Ascending aorta (tissue), 2 donors: Measurements from ENCODE around the gene ZNRF3. TPM values are rescaled to one million over a fixed set of nuclear protein-coding genes. Genes with fewer than 3 reads are reported as not detected.

Experiments used
- DNase-seq, 2 donors: peaks; one replicate each; pipeline ENCODE4 v3.0.0-alpha.2; 2019; ENCODE audit warnings: low spot score in 2 of 2
- H3K27ac ChIP-seq, 2 donors: fragments of 200-600 bp; sonication (generic); one replicate each; pipeline ENCODE4 v1.5.1; 2016 to 2017; ENCODE audit warnings: mild to moderate bottlenecking in 1 of 2
- H3K27me3 ChIP-seq: fragments of 200-600 bp; sonication (generic); one replicate; pipeline ENCODE4 v1.5.1; 2017
- H3K36me3 ChIP-seq, 2 donors: fragments of 200-600 bp; sonication (generic); one replicate each; pipeline ENCODE4 v1.5.1; 2016
- H3K4me1 ChIP-seq, 2 donors: fragments of 200-600 bp; sonication (generic); one replicate each; pipeline ENCODE4 v1.5.1; 2016 to 2017; ENCODE audit warnings: mild to moderate bottlenecking in 1 of 2
- H3K4me3 ChIP-seq, 2 donors: fragments of 200-600 bp; sonication (generic); one replicate each; pipeline ENCODE4 v1.5.1; 2016 to 2017; ENCODE audit warnings: mild to moderate bottlenecking in 1 of 2
- H3K9me3 ChIP-seq, 2 donors: fragments of 200-600 bp; sonication (generic); one replicate each; pipeline ENCODE4 v1.5.1; 2016
- intact Hi-C: fragments of 100-400 bp; cut with DNase I; formaldehyde crosslinking; loops from one replicate; pipeline ENCODE4 v1.15.1; 2023
- total RNA-seq: library from RNA; depleted of rRNA; stranded (reverse); fragments of >200 nt; gene quantifications from one replicate; pipeline ENCODE4 v1.1.0, GENCODE V29; 2016
- TF ChIP-seq, protein P1 (sequence below), 3 experiments: fragments of 200-600 bp in 2 of 3; fragments of 450-650 bp in 1 of 3; sonication (generic) in 2 of 3; IDR thresholded peaks; one replicate each; pipeline ENCODE4 v1.5.1; 2016 to 2019; ENCODE audit warnings: antibody characterized with exemption in 3 of 3, mild to moderate bottlenecking in 1 of 3, moderate library complexity in 1 of 3

The ZNRF3 gene
- total RNA-seq, 1 donor from 2014 or later: 49.1 TPM

DNA sequence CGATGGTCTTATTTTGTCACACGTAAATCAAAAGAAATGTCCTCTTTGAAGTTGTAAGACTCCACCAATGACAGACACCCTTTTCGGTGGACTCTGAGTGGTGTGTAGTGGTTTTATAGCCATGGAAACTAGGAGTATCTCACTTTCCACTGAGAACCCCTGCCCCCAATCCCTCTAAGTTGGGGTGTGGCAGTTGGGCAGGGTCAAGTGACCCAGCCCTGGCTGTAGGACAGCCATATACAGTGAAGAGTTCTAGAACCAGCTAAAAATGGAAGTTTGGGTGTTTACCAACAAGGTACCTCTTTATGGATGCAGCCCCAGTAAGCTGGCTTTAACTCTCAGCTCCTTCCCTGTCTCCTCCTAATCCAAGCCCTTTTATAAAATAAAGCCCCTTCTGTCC, 173.1 kb downstream of the ZNRF3 start:
- no peaks in the 10 kb centered on the region for H3K9me3 ChIP-seq
- no peak overlapping the region for H3K27ac ChIP-seq
- TF ChIP-seq, protein P1, sequence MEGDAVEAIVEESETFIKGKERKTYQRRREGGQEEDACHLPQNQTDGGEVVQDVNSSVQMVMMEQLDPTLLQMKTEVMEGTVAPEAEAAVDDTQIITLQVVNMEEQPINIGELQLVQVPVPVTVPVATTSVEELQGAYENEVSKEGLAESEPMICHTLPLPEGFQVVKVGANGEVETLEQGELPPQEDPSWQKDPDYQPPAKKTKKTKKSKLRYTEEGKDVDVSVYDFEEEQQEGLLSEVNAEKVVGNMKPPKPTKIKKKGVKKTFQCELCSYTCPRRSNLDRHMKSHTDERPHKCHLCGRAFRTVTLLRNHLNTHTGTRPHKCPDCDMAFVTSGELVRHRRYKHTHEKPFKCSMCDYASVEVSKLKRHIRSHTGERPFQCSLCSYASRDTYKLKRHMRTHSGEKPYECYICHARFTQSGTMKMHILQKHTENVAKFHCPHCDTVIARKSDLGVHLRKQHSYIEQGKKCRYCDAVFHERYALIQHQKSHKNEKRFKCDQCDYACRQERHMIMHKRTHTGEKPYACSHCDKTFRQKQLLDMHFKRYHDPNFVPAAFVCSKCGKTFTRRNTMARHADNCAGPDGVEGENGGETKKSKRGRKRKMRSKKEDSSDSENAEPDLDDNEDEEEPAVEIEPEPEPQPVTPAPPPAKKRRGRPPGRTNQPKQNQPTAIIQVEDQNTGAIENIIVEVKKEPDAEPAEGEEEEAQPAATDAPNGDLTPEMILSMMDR (IDR thresholded peaks at IDR 0.05): no peak
- H3K27me3 ChIP-seq: no peaks in the 10 kb centered on the region
- no peaks in the 10 kb centered on the region for H3K36me3 ChIP-seq
- DNase-seq: no peak
- no peak overlapping the region for H3K4me3 ChIP-seq
- intact Hi-C loops: no loop called here
- no peaks in the 10 kb centered on the region for H3K4me1 ChIP-seq

DNA sequence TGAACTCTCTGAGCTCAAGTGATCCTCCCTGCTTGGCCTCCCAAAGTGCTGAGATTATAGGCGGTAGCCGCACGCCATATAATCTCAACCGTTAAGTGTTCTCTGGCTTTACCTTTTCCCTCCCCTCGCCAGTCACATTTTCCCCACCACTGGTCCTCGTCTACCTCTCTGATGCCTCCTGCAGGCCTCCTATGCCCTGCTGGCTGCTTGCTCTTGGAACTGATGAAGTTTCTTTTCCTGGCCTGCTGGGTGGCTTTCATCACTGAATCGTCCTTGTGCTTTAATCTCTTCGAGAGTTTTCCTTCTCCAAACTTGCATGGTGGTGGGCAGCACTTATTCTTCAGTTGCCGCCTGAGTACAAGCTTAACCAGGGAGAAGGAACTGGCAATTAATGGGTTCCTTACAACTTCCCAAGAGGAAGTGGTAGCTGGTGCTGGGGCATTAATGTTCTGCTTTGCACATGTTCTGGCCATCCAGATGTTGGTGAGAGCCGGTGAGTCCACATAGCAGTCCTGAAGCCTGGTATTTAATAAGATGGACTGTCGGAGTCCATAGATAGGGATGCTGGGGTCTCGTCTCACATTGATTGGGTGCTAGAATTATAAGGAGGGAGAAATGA, 177.0 kb downstream of the ZNRF3 start:
- H3K4me1 ChIP-seq: no peaks in the 10 kb centered on the region
- intact Hi-C loops: no loop called here
- H3K4me3 ChIP-seq: no peak overlapping the region
- H3K36me3 ChIP-seq: no peaks in the 10 kb centered on the region
- H3K9me3 ChIP-seq: no peaks in the 10 kb centered on the region
- TF ChIP-seq, protein P1 (IDR thresholded peaks at IDR 0.05): no peak
- H3K27ac ChIP-seq: no peak overlapping the region
- no peak for DNase-seq
- H3K27me3 ChIP-seq: no peaks in the 10 kb centered on the region

DNA sequence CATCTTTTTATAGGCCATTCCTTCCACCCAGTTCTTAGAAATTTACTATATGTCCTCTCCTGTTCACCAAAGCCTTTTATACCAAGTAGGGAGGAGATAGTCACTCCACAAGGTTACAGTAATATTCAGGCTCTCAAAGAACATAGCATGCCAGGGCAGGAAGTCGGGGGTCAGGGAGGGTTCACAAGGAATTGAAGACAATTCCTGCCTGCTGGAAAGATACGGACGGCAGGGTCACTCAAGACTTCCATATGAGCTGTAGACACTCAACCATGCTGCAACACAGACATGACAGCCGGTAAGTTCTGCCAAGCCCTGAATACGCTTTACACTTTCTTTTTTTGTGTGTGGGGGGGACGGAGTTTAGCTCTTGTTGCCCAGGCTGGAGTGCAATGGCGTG, 177.6 kb downstream of the ZNRF3 start:
- no peaks in the 10 kb centered on the region for H3K36me3 ChIP-seq
- TF ChIP-seq, protein P1 (IDR thresholded peaks at IDR 0.05): no peak
- no peak for DNase-seq
- H3K27ac ChIP-seq: no peak overlapping the region
- H3K27me3 ChIP-seq: no peaks in the 10 kb centered on the region
- H3K4me3 ChIP-seq: no peak overlapping the region
- H3K4me1 ChIP-seq: no peaks in the 10 kb centered on the region
- intact Hi-C loops: no loop called here
- H3K9me3 ChIP-seq: no peaks in the 10 kb centered on the region

DNA sequence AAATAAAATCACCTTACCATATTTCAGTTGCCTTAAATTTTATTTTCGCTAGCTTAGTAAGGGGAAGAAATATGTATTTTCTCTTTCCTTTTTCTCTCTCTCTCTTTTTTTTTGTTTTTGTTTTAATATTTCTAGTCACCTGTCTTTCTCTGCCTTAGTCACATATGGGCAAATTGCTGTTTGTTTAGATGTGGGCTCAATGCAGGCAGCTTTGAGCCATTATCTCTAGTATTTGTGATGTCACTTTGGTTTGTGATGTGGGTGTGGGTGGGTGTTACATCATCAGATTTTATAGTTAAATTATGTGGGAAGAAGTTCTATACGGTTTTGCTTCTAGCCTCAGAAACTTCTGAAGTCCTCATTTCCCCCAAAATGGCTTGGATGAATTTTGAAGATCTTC, 178.4 kb downstream of the ZNRF3 start, which contains the start of gene C22orf31:
TSS of gene C22orf31 (minus strand) at position 59 of the 400 bp plus-strand sequence. CDS start at position 20, 39 bp downstream.
- DNase-seq: no peak
- intact Hi-C loops: no loop called here
- H3K27ac ChIP-seq: no peak within 1 kb of the TSS
- H3K27me3 ChIP-seq: no peaks in the 10 kb centered on the region
- no peaks in the 10 kb centered on the region for H3K9me3 ChIP-seq
- no peak within 1 kb of the TSS for H3K4me3 ChIP-seq
- H3K4me1 ChIP-seq: no peaks in the 10 kb centered on the region
- no peaks in the 10 kb centered on the region for H3K36me3 ChIP-seq
- TF ChIP-seq, protein P1 (IDR thresholded peaks at IDR 0.05): no peak

DNA sequence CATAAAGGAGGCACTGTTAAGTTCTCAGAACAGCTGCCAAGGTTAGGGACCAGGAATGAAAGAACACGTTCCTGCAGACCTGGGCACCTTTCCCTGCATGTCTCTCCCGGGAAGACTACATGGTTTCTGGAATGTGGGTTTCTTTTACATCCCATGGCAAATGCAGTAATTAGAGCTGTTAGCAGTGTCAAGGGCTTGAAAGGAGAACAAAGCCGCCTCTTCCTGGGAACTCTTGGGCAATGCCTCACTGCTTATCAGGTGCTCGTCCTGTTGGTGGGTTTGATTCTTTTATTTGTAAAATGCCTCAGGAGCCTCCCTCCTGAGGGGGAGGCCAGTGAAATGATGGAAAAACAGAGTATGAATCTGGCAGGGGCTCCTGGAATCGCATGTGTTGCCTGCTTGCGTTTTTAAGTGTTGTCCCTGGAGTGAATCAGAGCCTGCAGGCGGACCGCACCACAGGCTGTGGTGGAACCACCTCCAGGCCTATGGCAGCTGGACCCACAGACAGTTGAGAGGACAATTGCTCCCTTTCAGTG, 179.0 kb downstream of the ZNRF3 start:
- Histone ChIP-seq H3K27me3 (no peaks in the 10 kb centered on the region), H3K36me3 (no peaks in the 10 kb centered on the region), H3K4me3 (no peak overlapping the region), H3K9me3 (no peaks in the 10 kb centered on the region), H3K4me1 (no peaks in the 10 kb centered on the region), H3K27ac (no peak overlapping the region)
- intact Hi-C loops: no loop called here
- no peak for DNase-seq
- TF ChIP-seq, protein P1 (IDR thresholded peaks at IDR 0.05): no peak
